Kidney (tissue), 14 donors: Measurements from ENCODE around the gene CERS5. TPM values are rescaled to one million over a fixed set of nuclear protein-coding genes. Genes with fewer than 3 reads are reported as not detected.
A peak's percentile ranks its signal among the peaks of the same experiment; 100 is the strongest.

Source experiments
- DNase-seq, 5 donors: peaks; one replicate each; pipeline ENCODE4 v3.0.0-alpha.2; 2013 to 2020
- FAIRE-seq: peaks from 2 replicates; lab custom pipeline; 2012; peaks lifted over from hg19 to GRCh38; lab: Jason Lieb, UNC
- H3K27ac ChIP-seq, 2 donors: one replicate each; pipeline ENCODE4 v1.7.0; 2013; ENCODE audit warnings: low read depth in 2 of 2, low read length in 2 of 2, inconsistent platforms in 1 of 2
- H3K27me3 ChIP-seq: one replicate; pipeline ENCODE4 v1.7.1; 2013; ENCODE audit warnings: low read length, inconsistent platforms; ENCODE audit not compliant: control insufficient read depth, insufficient read depth
- H3K36me3 ChIP-seq, 3 donors: one replicate each; pipeline versions ENCODE4 v1.7.0 to v1.7.1; 2013; ENCODE audit warnings: low read length in 3 of 3, control low read depth in 1 of 3, inconsistent platforms in 1 of 3; ENCODE audit not compliant: insufficient read depth in 3 of 3, control insufficient read depth in 2 of 3
- H3K4me1 ChIP-seq, 3 donors: one replicate each; pipeline versions ENCODE4 v1.7.0 to v1.7.1; 2013; ENCODE audit warnings: low read length in 3 of 3, inconsistent platforms in 1 of 3, low read depth in 1 of 3; ENCODE audit not compliant: control insufficient read depth in 2 of 3, insufficient read depth in 2 of 3
- H3K4me3 ChIP-seq, 3 donors: one replicate each; pipeline versions ENCODE4 v1.7.0 to v1.8.1; 2013; ENCODE audit warnings: low read length in 3 of 3, control low read depth in 1 of 3, inconsistent platforms in 1 of 3
- H3K9ac ChIP-seq, 3 donors: one replicate each; pipeline versions ENCODE4 v1.7.0 to v1.7.1; 2013; ENCODE audit warnings: low read length in 3 of 3, control low read depth in 1 of 3, inconsistent platforms in 1 of 3
- H3K9me3 ChIP-seq, 3 donors: one replicate each; pipeline versions ENCODE4 v1.7.0 to v1.7.1; 2013; ENCODE audit warnings: low read length in 3 of 3, control low read depth in 1 of 3, inconsistent platforms in 1 of 3; ENCODE audit not compliant: control insufficient read depth in 2 of 3, insufficient read depth in 1 of 3
- intact Hi-C: fragments of 100-400 bp; cut with DNase I; formaldehyde crosslinking; loops from one replicate; pipeline ENCODE4 v1.11.1; 2022
- polyA plus RNA-seq: library from polyadenylated mRNA; stranded (reverse); fragments of 350-450 nt; fragmentation: Illumina TruSeq; extraction: RNeasy Lipid Tissue Mini Kit (QIAGEN cat#74804); gene quantifications from one replicate; pipeline ENCODE4 v1.2.3, GENCODE V29; 2014; ENCODE audit warnings: low read depth, low replicate concordance; ENCODE audit not compliant: insufficient read depth
- total RNA-seq: library from RNA; stranded (reverse); fragmentation: NEBNext Ultra II Directional; extraction: Animal tissue kit (Norgen Biotek cat#: 25700); gene quantifications from one replicate; pipeline ENCODE4 v1.2.1, GENCODE V29; 2021
- TF ChIP-seq, protein P1 (sequence below): IDR thresholded peaks from 3 replicates; pipeline ENCODE4 v1.5.1; 2012; ENCODE audit warnings: mild to moderate bottlenecking, moderate library complexity, borderline replicate concordance; ENCODE audit not compliant: insufficient read depth; ENCODE audit errors: extremely low read depth
- donor health status: control.
- donor health status: control.
- donor health status: control.
- donor health status: control.
- donor health status: control.
- donor health status: DM: yes; HTN: yes; CAD: no.
- donor health status: Normal renal cell carcinoma (clear cell type).

The CERS5 gene
- total and polyA plus RNA-seq, 2 donors from 2014 or later = 40.2 to 52.1 TPM

DNA sequence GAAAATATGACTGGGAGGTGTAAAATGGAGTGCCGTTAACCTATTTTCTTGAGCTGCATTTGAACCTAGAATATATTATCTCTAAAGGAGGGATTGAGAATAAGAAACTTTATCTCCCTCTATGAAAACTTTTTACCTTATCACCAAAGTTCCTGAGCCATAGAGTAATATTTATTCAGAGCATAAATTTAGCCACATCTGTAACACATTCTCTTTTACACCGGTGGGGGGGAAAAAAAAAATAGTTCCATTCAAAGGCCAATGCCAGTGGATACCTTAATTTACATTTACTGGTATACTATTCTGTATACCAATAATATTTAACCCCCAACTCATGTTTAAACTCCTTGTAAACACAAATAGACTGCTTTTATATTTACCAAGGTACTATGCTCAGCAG lies 21.7 kb downstream of the CERS5 start:
- Histone ChIP-seq H3K27ac (no peak overlapping the region), H3K9me3 (no peaks in the 10 kb centered on the region), H3K9ac (no peak overlapping the region), H3K4me1 (no peaks in the 10 kb centered on the region), H3K4me3 (no peak overlapping the region), H3K27me3 (no peaks in the 10 kb centered on the region), H3K36me3 (no peaks in the 10 kb centered on the region)
- FAIRE-seq (no peak), DNase-seq (no peak)
- intact Hi-C loops = no loop called here
- TF ChIP-seq, protein P1, sequence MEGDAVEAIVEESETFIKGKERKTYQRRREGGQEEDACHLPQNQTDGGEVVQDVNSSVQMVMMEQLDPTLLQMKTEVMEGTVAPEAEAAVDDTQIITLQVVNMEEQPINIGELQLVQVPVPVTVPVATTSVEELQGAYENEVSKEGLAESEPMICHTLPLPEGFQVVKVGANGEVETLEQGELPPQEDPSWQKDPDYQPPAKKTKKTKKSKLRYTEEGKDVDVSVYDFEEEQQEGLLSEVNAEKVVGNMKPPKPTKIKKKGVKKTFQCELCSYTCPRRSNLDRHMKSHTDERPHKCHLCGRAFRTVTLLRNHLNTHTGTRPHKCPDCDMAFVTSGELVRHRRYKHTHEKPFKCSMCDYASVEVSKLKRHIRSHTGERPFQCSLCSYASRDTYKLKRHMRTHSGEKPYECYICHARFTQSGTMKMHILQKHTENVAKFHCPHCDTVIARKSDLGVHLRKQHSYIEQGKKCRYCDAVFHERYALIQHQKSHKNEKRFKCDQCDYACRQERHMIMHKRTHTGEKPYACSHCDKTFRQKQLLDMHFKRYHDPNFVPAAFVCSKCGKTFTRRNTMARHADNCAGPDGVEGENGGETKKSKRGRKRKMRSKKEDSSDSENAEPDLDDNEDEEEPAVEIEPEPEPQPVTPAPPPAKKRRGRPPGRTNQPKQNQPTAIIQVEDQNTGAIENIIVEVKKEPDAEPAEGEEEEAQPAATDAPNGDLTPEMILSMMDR = no peak

DNA sequence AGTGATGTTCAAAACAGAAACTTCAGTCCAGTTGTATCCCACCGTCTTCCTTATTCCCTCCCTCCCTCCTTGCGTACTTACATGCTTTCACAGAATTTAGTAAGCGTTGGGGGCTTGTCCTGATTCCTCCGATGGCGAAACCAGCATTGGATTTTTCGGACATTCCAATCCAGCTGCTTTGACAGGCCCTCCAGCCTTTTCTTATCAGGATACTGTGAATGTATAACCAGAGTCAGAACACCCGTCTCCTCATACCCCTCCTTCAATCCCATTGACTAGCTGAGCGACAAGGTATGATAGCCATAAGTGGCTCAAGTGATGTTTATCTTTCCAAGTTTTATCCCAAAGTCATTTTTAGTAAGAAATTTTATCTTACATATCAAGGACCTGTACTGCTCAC lies 24.2 kb downstream of the CERS5 start:
- no peak for FAIRE-seq
- TF ChIP-seq, protein P1 = no peak
- intact Hi-C loops = no loop called here
- DNase-seq = no peak
- Histone ChIP-seq H3K4me1 (no peaks in the 10 kb centered on the region), H3K9ac (no peak overlapping the region), H3K9me3 (no peaks in the 10 kb centered on the region), H3K27ac (no peak overlapping the region), H3K36me3 (no peaks in the 10 kb centered on the region), H3K27me3 (no peaks in the 10 kb centered on the region), H3K4me3 (no peak overlapping the region)

DNA sequence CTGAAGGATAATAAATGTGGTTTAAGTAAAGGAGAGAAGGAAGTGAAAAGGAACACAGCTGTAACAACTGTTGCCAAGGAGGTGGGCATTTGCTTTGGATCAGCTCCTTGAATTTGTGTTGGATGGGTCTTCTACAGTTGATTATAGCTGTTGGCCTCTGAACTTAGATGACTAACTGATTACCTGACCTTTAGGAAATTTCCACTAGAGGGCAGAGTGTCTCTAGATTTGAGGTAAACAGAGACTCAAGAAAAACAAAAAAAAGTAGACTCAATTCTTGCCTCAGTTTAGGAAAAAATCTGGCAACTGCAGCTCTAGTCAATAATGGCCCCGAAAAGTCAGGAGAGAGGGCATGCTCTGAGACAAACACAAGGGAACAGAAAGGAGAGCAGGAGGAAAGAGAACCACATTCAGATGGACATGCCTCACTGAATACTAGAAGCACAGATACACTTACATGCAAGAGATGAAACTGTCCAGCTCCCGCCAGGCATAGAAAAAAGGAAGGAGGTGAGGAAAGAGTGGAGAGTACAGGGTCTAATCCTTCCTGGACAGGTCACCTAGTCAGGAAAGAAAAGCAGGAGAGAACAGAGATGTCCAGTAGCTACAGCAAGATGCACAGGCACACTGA lies 34.5 kb downstream of the CERS5 start:
- intact Hi-C loops = no loop called here
- Histone ChIP-seq H3K27ac (no peak overlapping the region), H3K4me3 (no peak overlapping the region), H3K36me3 (peaks cover 14 to 29% (median 19%) of the 10 kb centered on the region in 3 donors), H3K9me3 (no peaks in the 10 kb centered on the region), H3K9ac (no peak overlapping the region), H3K4me1 (peaks cover 0 to 4% (median 0%) of the 10 kb centered on the region in 3 donors), H3K27me3 (no peaks in the 10 kb centered on the region)
- DNase-seq = peak in 2 of 5 donors; percentile 45 to 47
- FAIRE-seq = no peak
- TF ChIP-seq, protein P1 = peak; percentile 54
